Testis (tissue), 3 donors: ENCODE results near the gene RERE. TPM values are rescaled to one million over a fixed set of nuclear protein-coding genes. Genes with fewer than 3 reads are reported as not detected.

ENCODE experiments used
- DNase-seq: peaks from one replicate; pipeline ENCODE4 v3.0.0-alpha.2; 2019
- H3K27ac ChIP-seq, 2 donors: fragments of 200-600 bp; sonication (generic); one replicate each; pipeline ENCODE4 v1.5.1; 2019
- H3K27me3 ChIP-seq: fragments of 200-600 bp; sonication (generic); one replicate; pipeline ENCODE4 v1.5.1; 2019
- H3K36me3 ChIP-seq: fragments of 200-600 bp; sonication (generic); one replicate; pipeline ENCODE4 v1.5.1; 2017; ENCODE audit warnings: low read depth; ENCODE audit errors: missing control alignments
- H3K4me1 ChIP-seq: fragments of 200-600 bp; sonication (generic); one replicate; pipeline ENCODE4 v1.5.1; 2019
- H3K4me3 ChIP-seq, 2 donors: fragments of 200-600 bp; sonication (generic); one replicate each; pipeline ENCODE4 v1.5.1; 2017 to 2019
- H3K9me3 ChIP-seq: fragments of 200-600 bp; sonication (generic); one replicate; pipeline ENCODE4 v1.5.1; 2017
- CTCF ChIP-seq, 3 experiments: fragments of 450-650 bp in 2 of 3; fragments of 200-600 bp in 1 of 3; sonication (generic) in 1 of 3; IDR thresholded peaks; one replicate each; pipeline ENCODE4 v1.5.1; 2016 to 2019; ENCODE audit warnings: antibody characterized with exemption in 3 of 3, mild to moderate bottlenecking in 2 of 3, moderate library complexity in 1 of 3
- POLR2A ChIP-seq: fragments of 450-650 bp; IDR thresholded peaks from one replicate; pipeline ENCODE4 v1.6.1; 2017; ENCODE audit warnings: antibody characterized with exemption, mild to moderate bottlenecking, moderate library complexity
- WGBS, 2 donors: methylation state at CpG; one replicate each; pipeline ENCODE4 v1.1.5; 2018; 5-methylcytosine and 5-hydroxymethylcytosine counted together
- intact Hi-C: fragments of 100-400 bp; cut with DNase I; formaldehyde crosslinking; loops from one replicate; pipeline ENCODE4 v1.15.1; 2023; ENCODE audit warnings: low total_unique reads
- polyA plus RNA-seq: library from polyadenylated mRNA; stranded (reverse); fragments of 350-450 nt; fragmentation: Illumina TruSeq; extraction: RNeasy Lipid Tissue Mini Kit (QIAGEN cat#74804); gene quantifications from one replicate; pipeline ENCODE4 v1.2.3, GENCODE V29; 2014; ENCODE audit warnings: low read depth, low replicate concordance; ENCODE audit not compliant: insufficient read depth
- total RNA-seq, 2 donors: library from RNA; depleted of rRNA; stranded (reverse); fragments of >200 nt; gene quantifications; one replicate each; pipeline ENCODE4 v1.2.3, GENCODE V29; 2016

The RERE gene
- total and polyA plus RNA-seq, 3 donors from 2014 or later: 90.8 to 229 (median 203) TPM

- DNase-seq: peak; percentile 84
- Histone ChIP-seq H3K27me3 (no peaks in the 10 kb centered on the region), H3K27ac (no peak within 1 kb of the TSS), H3K9me3 (no peaks in the 10 kb centered on the region), H3K36me3 (no peaks in the 10 kb centered on the region), H3K4me1 (peaks cover 15% of the 10 kb centered on the region), H3K4me3 (peak within 1 kb of the TSS; percentile 58 to 76)
- WGBS, 2 donors: 7 to 10% methylated on average over 29 to 40 of the region's 75 CpGs
- TF ChIP-seq CTCF (IDR thresholded peaks at IDR 0.05): peak in 1 of 3 experiments; percentile 1
- TF ChIP-seq POLR2A: no peak
- intact Hi-C loops: loop anchor here (10.0 kb wide), 2 partner anchors 293 to 333 kb away; partner anchors contain the start of gene ERRFI1
Measured at GRCh38 chr1:8317647-8318381, 499.6 kb downstream of the RERE start, which contains the start of gene SLC45A1. Gene SLC45A1 (plus strand): TSS chr1:8318114. CDS start chr1:8324330, 6,216 bp downstream.

GRCh38 chr1:8315573-8316475, 501.6 kb downstream of the RERE start:
- DNase-seq: no peak
- intact Hi-C loops: loop anchor here (10.0 kb wide), 2 partner anchors 291 to 331 kb away; partner anchors contain the start of gene ERRFI1
- WGBS, 2 donors: 85 to 94% methylated on average over 13 to 14 of the region's 14 CpGs
- TF ChIP-seq POLR2A: no peak
- TF ChIP-seq CTCF (IDR thresholded peaks at IDR 0.05): no peak
- Histone ChIP-seq H3K27ac (no peak overlapping the region), H3K36me3 (no peaks in the 10 kb centered on the region), H3K4me1 (peaks cover 19% of the 10 kb centered on the region), H3K9me3 (no peaks in the 10 kb centered on the region), H3K27me3 (no peaks in the 10 kb centered on the region), H3K4me3 (no peak overlapping the region)

GRCh38 chr1:8314346-8315280, 502.8 kb downstream of the RERE start:
- H3K27me3 ChIP-seq: no peaks in the 10 kb centered on the region
- WGBS, 2 donors: 51 to 63% methylated on average over 15 to 21 of the region's 21 CpGs
- H3K4me3 ChIP-seq: no peak overlapping the region
- TF ChIP-seq CTCF (IDR thresholded peaks at IDR 0.05) (peak; percentile 76 to 91 (median 87)), POLR2A (no peak)
- no peak overlapping the region for H3K27ac ChIP-seq
- peak; percentile 81 for DNase-seq
- H3K4me1 ChIP-seq: peaks cover 19% of the 10 kb centered on the region
- intact Hi-C loops: loop anchor here (10.0 kb wide), 2 partner anchors 290 to 330 kb away; partner anchors contain the start of gene ERRFI1
- H3K36me3 ChIP-seq: no peaks in the 10 kb centered on the region
- no peaks in the 10 kb centered on the region for H3K9me3 ChIP-seq

GRCh38 chr1:8313231-8313630, 504.2 kb downstream of the RERE start:
- TF ChIP-seq POLR2A (no peak), CTCF (IDR thresholded peaks at IDR 0.05) (no peak)
- DNase-seq: no peak
- no peaks in the 10 kb centered on the region for H3K36me3 ChIP-seq
- H3K27ac ChIP-seq: no peak overlapping the region
- no peaks in the 10 kb centered on the region for H3K27me3 ChIP-seq
- H3K4me1 ChIP-seq: peaks cover 12% of the 10 kb centered on the region
- intact Hi-C loops: loop anchor here (10.0 kb wide), 2 partner anchors 288 to 328 kb away; partner anchors contain the start of gene ERRFI1
- 90 to 94% methylated on average over 6 of the region's 6 CpGs for whole genome bisulfite sequencing, 2 donors
- H3K4me3 ChIP-seq: no peak overlapping the region
- no peaks in the 10 kb centered on the region for H3K9me3 ChIP-seq
